GM12864 (cell line): ENCODE data around the gene NAIF1.

Experiments used
- DNase-seq: peaks from one replicate; pipeline ENCODE4 v3.0.0-alpha.2; 2011; ENCODE audit warnings: low read depth
- H3K4me3 ChIP-seq: 2 replicates; pipeline ENCODE4 v1.5.1; 2011; ENCODE audit warnings: mild to moderate bottlenecking, low read depth, low read length, control low read depth
- CTCF ChIP-seq: IDR thresholded peaks from 2 replicates; pipeline ENCODE4 v1.5.1; 2011; ENCODE audit warnings: low read depth, mild to moderate bottlenecking, moderate library complexity, low read length, control low read depth, inconsistent platforms; ENCODE audit errors: missing control alignments

The NAIF1 gene

GRCh38 chr9:128104171-128104618 is 37.1 kb upstream of the NAIF1 start:
- H3K4me3 ChIP-seq = no peak overlapping the region
- no peak for TF ChIP-seq CTCF
- DNase-seq = no peak

DNA sequence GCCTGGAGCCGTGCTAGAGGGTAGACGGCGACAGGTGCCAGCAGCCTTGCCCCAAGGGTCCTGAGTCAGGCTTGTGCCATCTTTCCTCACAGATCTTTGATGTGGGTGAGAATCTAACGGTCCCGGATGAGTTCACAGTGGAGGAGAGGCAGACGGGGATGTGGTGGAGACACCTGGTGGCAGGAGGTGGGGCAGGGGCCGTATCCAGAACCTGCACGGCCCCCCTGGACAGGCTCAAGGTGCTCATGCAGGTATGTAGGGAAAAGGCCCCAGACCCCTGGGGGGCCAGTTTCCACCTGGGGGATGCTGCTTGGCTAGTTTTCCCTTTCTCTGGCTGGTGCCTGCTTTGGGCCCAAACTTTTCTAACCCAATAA is 36.5 kb upstream of the NAIF1 start:
- no peak overlapping the region for H3K4me3 ChIP-seq
- no peak for DNase-seq
- no peak for TF ChIP-seq CTCF

- DNase-seq = no peak
- no peak overlapping the region for H3K4me3 ChIP-seq
- no peak for TF ChIP-seq CTCF
Measured at GRCh38 chr9:128102861-128103588, 35.9 kb upstream of the NAIF1 start.

DNA sequence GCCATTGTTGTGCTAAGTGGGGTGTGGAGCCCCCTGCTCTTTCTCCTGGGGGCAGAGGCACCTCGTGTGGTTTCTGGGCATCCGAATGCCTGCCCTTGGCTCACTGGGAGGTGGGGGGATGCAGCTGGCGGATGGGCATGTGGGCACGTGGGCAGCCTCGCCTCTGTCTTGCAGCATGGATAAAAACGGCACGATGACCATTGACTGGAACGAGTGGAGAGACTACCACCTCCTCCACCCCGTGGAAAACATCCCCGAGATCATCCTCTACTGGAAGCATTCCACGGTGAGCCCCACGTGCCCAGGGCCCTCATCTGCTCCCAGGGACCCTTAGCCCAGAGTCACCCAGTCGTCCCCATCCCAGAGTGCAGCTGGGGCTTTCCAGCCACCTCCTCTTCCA is 35.1 kb upstream of the NAIF1 start:
- DNase-seq = no peak
- no peak for TF ChIP-seq CTCF
- no peak overlapping the region for H3K4me3 ChIP-seq

DNA sequence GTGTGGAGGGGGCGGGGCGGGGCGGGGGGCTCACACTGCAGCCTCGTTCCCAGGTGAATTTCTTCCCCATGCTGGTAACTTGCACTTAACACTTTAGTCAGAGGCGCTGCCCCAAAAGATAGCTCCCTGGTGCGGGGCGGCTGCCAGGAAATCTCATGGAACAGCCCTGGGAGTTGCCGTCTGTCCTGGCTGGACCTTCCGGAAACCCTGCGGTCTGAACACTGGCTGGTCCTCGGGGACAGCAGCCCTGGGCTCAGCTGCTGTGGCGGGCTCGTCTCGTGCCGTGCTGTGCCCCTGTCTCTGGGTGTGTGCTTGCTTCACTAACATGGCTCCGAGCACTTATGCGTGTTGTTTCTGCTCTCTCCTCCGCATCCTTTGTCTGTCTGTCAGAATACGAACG is 34.6 kb upstream of the NAIF1 start:
- H3K4me3 ChIP-seq = no peak overlapping the region
- TF ChIP-seq CTCF = no peak
- DNase-seq = no peak

DNA sequence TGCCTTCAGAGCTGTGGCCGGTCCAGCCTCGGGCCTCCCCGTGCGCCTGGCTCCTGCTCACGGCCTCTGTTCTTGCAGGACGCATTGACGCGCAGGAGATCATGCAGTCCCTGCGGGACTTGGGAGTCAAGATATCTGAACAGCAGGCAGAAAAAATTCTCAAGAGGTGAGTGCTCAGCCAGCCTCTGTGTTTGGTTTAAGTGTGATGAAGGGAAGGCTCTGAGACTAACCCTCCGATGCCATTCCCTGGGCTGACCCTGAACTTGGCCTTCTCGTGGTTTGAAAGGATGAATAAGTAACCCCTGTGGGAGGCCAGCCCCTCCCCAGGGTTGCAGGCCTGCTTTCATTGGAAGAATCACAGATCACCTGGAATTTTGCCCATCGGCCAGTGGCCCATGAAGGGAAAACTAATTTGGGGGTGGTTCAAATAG is 34.1 kb upstream of the NAIF1 start:
- no peak overlapping the region for H3K4me3 ChIP-seq
- DNase-seq = no peak
- TF ChIP-seq CTCF = no peak

DNA sequence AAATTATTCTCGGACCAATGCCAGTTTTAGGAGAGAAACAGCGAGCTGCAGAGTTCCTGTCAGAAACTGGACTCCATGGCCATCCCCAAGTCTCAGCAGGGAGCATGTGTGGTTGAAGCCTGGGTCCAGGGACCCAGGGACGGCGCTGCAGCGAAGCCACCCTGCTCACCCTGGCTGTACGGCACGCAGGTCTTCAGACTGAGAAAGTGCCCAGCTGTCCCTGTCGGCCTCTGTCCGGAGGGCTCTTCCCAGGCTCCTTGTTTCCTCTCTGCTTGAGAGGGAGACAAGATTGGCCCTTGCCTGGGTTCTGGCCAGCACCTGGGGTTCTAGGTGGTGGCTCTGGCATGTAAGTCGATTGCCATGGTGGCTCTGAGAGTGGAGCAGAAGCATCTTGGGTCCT is 33.5 kb upstream of the NAIF1 start:
- DNase-seq = no peak
- H3K4me3 ChIP-seq = no peak overlapping the region
- no peak for TF ChIP-seq CTCF
